HG03066 (cell line): ENCODE results near the gene KRTAP11-1.

Source experiments
- ATAC-seq: cut with Tn5 transposase; IDR thresholded peaks from one replicate; pipeline ENCODE4 v1.9.1; 2021; ENCODE audit warnings: low read depth; ENCODE audit not compliant: unreplicated experiment

The KRTAP11-1 gene, protein sequence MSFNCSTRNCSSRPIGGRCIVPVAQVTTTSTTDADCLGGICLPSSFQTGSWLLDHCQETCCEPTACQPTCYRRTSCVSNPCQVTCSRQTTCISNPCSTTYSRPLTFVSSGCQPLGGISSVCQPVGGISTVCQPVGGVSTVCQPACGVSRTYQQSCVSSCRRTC

DNA sequence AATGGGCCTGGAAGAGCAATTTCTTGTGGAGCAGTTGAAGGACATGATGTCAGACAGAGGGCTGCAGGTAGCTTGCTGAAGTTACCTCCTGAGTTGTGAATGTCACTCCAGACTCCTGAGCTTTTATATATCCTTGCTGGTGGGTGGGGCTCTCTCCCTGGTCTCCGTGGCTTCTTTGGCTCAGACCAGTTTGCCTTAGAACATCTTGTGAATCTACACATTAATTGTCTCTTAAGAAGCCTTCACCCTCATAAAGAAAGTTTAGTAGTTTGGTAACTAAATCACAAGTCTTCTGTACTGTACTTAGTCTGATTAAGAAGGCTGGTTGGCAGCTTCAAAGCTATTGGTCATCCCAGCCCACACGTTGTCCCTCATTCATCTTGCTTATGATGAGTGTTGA lies at the start of gene KRTAP11-1:
KRTAP11-1 (minus strand) TSS at position 101 of the 400 bp plus-strand sequence; CDS start at position 45, 56 bp downstream.
- no peak for ATAC-seq

DNA sequence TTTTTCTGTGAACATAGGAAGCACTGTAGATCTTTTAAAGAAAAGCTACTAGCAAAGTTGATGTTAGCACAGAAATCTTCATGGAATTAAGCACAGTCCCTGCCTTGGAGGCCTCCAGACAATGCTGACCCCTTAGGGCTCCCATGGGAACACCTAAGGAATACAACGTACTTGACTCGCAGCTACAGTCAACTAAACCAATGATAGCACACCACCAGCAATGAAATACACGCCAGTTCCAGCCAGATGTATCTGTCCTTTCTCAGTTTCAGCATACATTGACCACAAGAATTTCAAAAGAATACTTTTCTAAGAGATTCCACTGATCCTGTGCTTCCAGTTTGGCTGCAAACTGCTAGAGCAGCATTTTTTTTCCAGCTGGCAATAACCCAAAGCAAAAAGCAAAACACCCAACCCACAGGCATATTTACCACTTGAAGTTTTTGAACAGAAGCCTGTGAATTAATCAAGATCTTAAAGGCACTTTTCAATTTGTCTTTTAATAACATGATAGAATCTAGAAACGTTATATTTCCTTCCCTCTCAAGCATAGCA lies 42.8 kb upstream of the KRTAP11-1 start:
- no peak for ATAC-seq

DNA sequence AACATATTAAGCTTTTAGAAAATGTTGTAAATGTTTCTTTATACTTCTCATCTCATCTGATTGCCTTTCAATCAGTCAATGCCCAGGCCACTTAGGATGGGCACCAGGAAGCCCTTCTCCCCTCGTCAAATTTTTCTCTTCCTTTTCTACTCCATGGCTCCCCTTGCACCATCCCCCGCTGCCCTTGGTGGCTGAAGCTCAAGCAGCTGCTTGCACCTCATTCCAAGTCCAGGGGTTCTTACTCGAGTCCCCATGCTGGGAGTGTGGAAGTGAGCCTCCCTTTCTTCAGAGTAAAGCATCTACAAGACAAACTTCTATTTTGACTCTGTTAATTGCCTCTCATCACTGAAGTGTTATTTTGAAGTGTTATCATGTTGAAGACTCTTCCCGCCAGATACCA lies 39.7 kb upstream of the KRTAP11-1 start:
- no peak for ATAC-seq

DNA sequence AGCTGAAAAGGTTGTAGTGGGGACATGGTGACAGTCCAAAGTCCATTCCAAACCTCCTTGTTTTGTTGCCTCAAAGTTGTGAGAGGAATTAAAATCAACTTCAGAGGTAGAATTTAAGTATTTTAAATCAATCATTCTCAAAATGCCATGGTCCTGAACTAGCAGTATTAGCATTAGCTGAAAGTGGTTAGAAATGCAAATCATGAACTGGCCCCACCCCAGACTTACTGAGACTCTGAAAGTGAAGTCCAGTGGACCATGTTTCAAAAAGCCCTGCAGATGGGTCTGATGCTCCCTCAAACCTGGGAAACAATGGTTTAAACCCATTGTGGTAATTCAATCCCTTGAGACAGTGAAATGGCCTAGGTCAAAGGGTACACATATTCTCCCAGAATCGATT lies 36.2 kb upstream of the KRTAP11-1 start:
- ATAC-seq: no peak

DNA sequence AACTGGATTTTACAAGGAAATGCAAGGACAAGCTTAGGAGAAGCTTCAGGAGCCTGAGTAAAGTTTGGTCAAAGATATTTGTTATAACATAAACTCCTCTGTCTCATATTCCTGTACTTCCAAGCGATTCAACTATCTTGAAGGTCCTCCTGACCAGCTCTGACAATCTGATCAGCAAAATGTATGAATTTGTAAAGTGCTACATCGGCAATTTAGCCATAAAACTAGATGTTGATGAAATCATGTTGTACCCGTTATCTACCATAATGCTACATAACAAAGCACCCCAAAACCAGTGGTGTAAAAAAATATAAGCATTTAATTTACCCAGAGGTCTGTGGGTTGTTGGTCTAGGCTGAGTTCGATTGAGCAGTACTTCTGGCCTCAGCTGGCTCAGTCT lies 19.5 kb upstream of the KRTAP11-1 start:
- no peak for ATAC-seq

DNA sequence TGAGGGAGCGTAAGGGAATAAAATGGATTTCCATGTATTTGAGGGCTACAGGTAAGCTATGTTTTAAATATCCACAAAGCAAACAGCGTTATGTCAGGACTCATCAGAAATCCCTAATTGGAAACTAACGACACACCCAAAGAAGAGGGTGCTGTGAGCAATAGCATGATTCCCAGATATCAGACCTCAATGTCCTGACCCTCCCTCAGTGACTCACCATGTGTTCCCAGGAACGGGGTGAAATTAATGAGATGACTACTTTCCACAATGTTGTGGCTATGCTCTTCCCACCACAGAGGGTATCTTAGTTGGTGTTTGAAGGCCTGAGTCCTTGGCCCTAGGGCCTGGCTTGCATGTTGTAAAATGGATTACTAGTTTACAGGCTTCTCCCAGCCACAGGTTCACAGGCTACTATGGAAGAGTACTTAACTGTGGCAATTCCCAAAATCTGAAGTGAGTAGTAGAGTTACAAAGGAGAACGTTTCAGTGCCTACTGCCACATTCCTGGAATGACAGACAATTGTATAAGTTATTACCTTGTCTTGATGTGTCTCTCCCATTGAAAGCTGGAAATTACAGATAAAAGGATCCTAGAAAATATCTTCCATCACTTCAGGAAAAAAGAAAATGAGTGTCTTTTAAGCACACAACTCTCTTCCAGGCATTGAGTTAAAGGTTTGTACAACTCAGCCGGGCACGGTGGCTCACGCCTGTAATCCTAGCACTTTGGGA lies 1.7 kb upstream of the KRTAP11-1 start:
- no peak for ATAC-seq

DNA sequence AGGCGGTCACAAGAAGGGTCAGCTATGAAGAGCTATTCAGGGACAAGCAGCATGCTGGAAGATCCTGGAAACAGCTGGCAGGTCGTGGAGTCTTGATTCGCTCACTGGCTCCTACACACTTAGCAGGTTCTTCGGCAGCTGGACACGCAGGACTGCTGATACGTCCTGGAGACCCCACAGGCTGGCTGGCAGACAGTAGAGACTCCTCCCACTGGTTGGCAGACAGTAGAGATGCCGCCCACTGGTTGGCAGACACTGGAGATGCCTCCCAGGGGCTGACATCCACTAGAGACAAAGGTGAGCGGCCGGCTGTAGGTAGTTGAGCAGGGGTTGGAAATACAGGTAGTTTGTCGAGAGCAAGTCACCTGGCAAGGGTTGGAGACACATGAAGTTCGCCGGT lies 466 bp downstream of the KRTAP11-1 start:
- no peak for ATAC-seq

DNA sequence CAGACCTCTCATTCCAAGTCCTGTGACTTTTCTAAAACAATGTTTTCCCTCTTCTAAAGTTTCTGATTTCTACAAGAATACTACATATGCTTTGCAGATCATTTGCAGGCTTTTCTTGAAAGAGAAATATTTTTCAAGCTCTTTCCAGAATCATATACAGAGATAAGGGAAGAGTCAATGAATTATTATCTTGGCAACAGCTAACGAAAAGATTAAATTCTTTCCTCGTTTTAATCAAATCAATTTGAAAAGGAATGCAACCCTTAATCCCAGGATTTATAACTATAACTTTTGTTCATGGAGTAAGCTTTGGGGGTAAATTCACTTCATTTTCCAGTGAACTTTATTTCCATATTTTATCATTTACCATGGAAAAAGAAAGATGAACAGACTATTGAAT lies 6.9 kb downstream of the KRTAP11-1 start:
- no peak for ATAC-seq

DNA sequence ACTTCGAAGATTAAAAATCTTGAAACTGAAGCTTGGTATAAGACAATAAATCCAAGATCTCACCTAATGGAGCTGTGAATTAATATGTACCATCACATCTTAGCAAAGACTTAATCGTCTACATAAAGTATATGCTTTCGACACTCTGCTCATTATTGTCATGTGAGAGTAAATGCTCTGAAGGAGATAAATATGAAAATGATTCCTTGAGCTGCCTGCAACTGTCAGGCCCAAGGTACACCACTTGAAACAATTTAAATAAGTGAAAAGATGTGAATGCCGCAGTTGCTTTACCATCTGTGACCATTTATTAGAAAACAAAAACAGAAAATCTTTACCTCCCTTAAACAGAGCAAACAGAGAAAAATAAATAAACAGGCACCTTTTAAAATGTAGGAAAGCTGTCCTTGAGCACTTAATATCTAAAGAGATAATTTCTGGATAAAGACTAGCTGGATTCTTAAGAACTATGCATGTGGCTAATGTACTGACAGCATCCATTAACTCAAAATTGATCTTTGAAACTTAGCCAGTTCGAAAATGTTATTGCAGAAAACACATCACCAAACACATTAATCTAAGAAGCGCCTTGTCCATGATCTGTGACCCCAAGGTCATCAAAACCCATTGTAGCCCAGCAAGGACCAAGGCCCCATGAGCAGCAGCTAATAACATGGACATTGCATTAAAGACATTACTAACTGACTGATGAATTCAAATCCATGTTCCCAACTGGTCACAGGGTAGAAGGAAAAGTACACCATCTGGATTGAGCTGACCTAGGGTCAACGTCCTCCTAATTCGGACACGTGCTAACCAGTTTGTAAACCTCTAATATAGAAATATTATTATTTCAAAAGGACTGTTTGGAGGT lies 33.5 kb downstream of the KRTAP11-1 start:
- no peak for ATAC-seq

DNA sequence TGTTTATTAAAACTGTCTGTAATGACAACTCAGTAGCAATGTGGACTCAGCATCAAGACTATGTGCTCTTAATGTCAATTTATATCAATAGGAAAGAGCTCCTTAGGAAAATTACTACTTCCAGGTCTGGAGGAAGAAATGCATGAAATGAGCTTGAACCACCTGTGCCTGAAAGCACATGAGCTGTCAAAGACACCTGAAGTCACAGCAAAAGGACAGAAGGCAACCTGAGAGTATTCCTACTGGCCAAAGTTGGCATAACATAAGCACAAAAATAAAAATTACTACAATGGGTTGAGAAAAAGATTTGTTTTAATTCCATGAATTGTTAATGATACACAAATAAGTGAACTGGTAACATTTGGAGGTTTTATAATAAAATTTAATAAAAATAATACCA lies 38.4 kb downstream of the KRTAP11-1 start:
- ATAC-seq: no peak

DNA sequence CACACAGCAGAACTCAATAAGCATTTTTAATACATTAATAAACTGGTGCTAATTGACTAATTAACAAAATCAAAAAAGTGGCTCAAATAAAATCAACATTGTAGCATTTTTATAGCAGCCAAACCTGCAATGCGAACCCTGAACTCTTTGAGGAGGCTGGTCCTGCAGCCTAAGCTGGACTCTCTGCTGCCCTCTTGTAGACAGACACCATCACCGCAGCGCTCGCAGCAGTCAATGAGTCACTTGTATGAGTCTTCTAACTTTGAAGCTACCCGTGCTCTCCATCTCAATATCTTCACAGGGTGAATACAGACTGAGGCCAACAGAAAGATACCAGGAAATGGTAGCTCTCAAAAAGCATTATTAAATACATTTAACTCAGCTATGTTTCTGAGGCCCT lies 42.1 kb downstream of the KRTAP11-1 start:
- no peak for ATAC-seq

DNA sequence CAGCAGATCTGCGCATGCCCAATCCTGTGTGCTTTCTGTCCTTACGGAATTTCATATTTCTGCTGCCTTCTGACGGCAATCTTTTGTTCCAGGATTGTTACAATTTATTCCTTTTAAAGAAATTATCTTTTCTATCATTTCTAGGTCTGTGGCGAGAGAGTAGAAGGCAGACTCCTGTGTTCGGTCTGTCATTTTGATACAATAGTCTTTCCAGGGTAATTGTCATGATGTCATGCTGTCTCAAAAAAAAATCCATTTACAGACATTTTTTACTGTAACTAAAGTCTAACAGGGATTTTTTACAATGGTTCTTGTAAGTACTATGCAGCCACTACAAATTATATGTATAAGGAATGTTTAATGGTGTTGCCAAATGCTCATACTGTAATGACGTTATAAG lies 42.8 kb downstream of the KRTAP11-1 start:
- no peak for ATAC-seq

DNA sequence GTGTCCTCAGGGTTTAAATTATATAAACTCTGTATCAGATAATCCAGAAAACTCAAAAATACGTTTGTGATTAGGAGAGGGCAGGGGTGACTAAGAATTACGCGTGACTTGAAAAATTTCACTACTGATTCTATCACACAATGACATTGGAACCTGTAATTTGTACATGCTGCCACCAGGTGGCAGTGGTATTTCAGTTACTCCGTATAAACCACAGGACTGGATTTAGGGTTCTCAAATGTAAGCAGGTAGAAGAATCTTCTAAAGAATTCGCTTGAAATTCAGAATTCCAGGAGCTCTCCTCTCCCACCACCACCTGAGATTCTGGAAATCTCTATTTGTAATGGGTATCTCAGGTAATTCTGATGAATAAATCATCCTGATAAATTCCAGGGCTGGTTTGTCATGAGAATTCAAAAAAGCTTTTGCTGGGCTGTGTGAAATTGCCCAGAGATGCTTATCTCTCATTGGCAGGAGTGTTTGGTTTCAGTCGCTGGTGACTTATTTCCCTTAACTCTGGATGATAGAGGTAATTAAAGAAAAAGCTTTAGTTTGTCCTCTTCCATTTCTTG lies 50.1 kb downstream of the KRTAP11-1 start:
- ATAC-seq: no peak
